K562 (cell line): Measurements from ENCODE around the gene COPS4. TPM values are rescaled to one million over a fixed set of nuclear protein-coding genes. Genes with fewer than 3 reads are reported as not detected.

ENCODE experiments used
- ATAC-seq: fragments of 200-7000 bp; cut with Tn5 transposase; 3 replicates; pipeline ENCODE4 v1.9.1; 2020; ENCODE audit warnings: moderate library complexity
- BruUV-seq: library from RNA; stranded (reverse); fragments of 400-500 nt; replicated peaks from 2 replicates; lab custom pipeline; 2021; lab: Mats Ljungman, UMichigan
- CTCF ChIA-PET: fragments of 300-600 bp; formaldehyde crosslinking; extraction: SDS; loops from one replicate; lab custom pipeline; 2021; ENCODE audit warnings: low intra/inter-chr PET ratio; lab: Yijun Ruan, JAX
- POLR2A ChIA-PET: fragments of 300-600, 350-650 bp; sonication (Branson Sonifier 250); formaldehyde crosslinking; extraction: SDS; loops from one replicate; lab custom pipeline; 2021; ENCODE audit warnings: antibody characterized with exemption, inconsistent platforms; lab: Yijun Ruan, JAX
- DNase-seq, 4 experiments: peaks; one replicate each; pipeline versions ENCODE4 v3.0.0 to v3.0.0-alpha.2; 2011 to 2018; ENCODE audit warnings: low spot score in 3 of 4, mixed read lengths in 3 of 4; ENCODE audit errors: extremely low read depth in 1 of 4
- FAIRE-seq: peaks from 2 replicates; lab custom pipeline; 2011; peaks lifted over from hg19 to GRCh38; lab: Jason Lieb, UNC
- H2AFZ ChIP-seq: 2 replicates; pipeline ENCODE4 v1.6.0; 2011; ENCODE audit warnings: low read depth, low read length, control low read depth, inconsistent platforms
- H3K27ac ChIP-seq: fragments of 200-600 bp; 3 replicates; pipeline ENCODE4 v1.8.0; 2011; ENCODE audit warnings: low read depth, mild to moderate bottlenecking, control low read depth, inconsistent platforms, low read length, moderate library complexity, mixed read lengths; ENCODE audit errors: extremely low read depth
- H3K27me3 ChIP-seq, 2 experiments: fragments of 300-600 bp in 1 of 2; 2 replicates in 1 of 2; 3 replicates in 1 of 2; pipeline versions ENCODE4 v1.6.0 to v1.8.0; 2011; ENCODE audit warnings: inconsistent platforms in 2 of 2, low read length in 2 of 2, mild to moderate bottlenecking in 1 of 2, mixed read lengths in 1 of 2, moderate library complexity in 1 of 2; ENCODE audit not compliant: control insufficient read depth in 2 of 2, insufficient read depth in 2 of 2
- H3K36me3 ChIP-seq: fragments of 300-600 bp; 3 replicates; pipeline ENCODE4 v1.8.0; 2011; ENCODE audit warnings: mild to moderate bottlenecking, low read length, inconsistent platforms; ENCODE audit not compliant: control insufficient read depth, insufficient read depth
- H3K4me1 ChIP-seq, 2 experiments: fragments of 200-600 bp in 1 of 2; replicated peaks in 1 of 2; 2 replicates in 1 of 2; 3 replicates in 1 of 2; pipeline versions ENCODE4 v1.5.1 to v1.8.0; 2011; ENCODE audit warnings: inconsistent platforms in 2 of 2, low read length in 2 of 2, mild to moderate bottlenecking in 1 of 2, mixed read lengths in 1 of 2, moderate library complexity in 1 of 2; ENCODE audit not compliant: control insufficient read depth in 2 of 2, insufficient read depth in 2 of 2
- H3K4me2 ChIP-seq: 2 replicates; pipeline ENCODE4 v1.6.1; 2011; ENCODE audit warnings: low read length, control low read depth, inconsistent platforms, mixed read lengths; ENCODE audit not compliant: insufficient read depth
- H3K4me3 ChIP-seq: fragments of 200-600 bp; sonication (generic), shearing (Covaris generic); 2 replicates; pipeline ENCODE4 v1.5.1; 2016; ENCODE audit warnings: control low read depth, inconsistent platforms
- H3K79me2 ChIP-seq: fragments of 200-600 bp; 3 replicates; pipeline ENCODE4 v1.8.0; 2011; ENCODE audit warnings: low read length, inconsistent platforms; ENCODE audit not compliant: control insufficient read depth, insufficient read depth
- H3K9ac ChIP-seq, 2 experiments: 2 replicates each; pipeline versions ENCODE4 v1.6.0 to v1.6.1; 2011; ENCODE audit warnings: low read depth in 2 of 2, low read length in 2 of 2, control low read depth in 1 of 2, inconsistent platforms in 1 of 2, mild to moderate bottlenecking in 1 of 2, mixed read lengths in 1 of 2; ENCODE audit not compliant: insufficient read depth in 1 of 2
- H3K9me1 ChIP-seq: one replicate; pipeline ENCODE4 v1.6.0; 2011; ENCODE audit warnings: inconsistent platforms, mild to moderate bottlenecking, low read length, moderate library complexity; ENCODE audit not compliant: control insufficient read depth, insufficient read depth
- H3K9me3 ChIP-seq: replicated peaks from 2 replicates; pipeline ENCODE4 v1.5.1; 2011; ENCODE audit warnings: low read depth, low read length, inconsistent platforms; ENCODE audit not compliant: control insufficient read depth, insufficient read depth
- H4K20me1 ChIP-seq: replicated peaks from 2 replicates; pipeline ENCODE4 v1.6.1; 2011; ENCODE audit warnings: low read length, inconsistent platforms, mixed read lengths; ENCODE audit not compliant: control insufficient read depth, insufficient read depth
- FOXA1 ChIP-seq: fragments of 450-650 bp; IDR thresholded peaks from 2 replicates; pipeline ENCODE4 v1.6.1; 2016; ENCODE audit warnings: mild to moderate bottlenecking, borderline replicate concordance
- GTF2A2 ChIP-seq: IDR thresholded peaks from 2 replicates; pipeline ENCODE4 v1.6.1; 2016; ENCODE audit warnings: mild to moderate bottlenecking, missing genetic modification characterization, missing compliant biosample characterization
- PKNOX1 ChIP-seq: fragments of 450-650 bp; IDR thresholded peaks from 2 replicates; pipeline ENCODE4 v1.6.1; 2016
- POLR2AphosphoS5 ChIP-seq: IDR thresholded peaks from 2 replicates; pipeline ENCODE4 v1.6.1; 2011; ENCODE audit warnings: mild to moderate bottlenecking, low read depth, low read length, moderate library complexity; ENCODE audit not compliant: control insufficient read depth, insufficient read depth
- SIN3A ChIP-seq, 2 experiments: fragments of 150-350 bp in 1 of 2; IDR thresholded peaks; 2 replicates each; pipeline ENCODE4 v1.6.1; 2011 to 2016; ENCODE audit warnings: borderline replicate concordance in 2 of 2, low read depth in 2 of 2, low read length in 2 of 2, mild to moderate bottlenecking in 2 of 2, moderate library complexity in 2 of 2; ENCODE audit not compliant: control insufficient read depth in 1 of 2
- ZFP36 ChIP-seq: fragments of 150-350 bp; IDR thresholded peaks from 2 replicates; pipeline ENCODE4 v1.6.1; 2018; ENCODE audit warnings: low read length, low read depth; ENCODE audit not compliant: partially characterized antibody
- ZNF263 ChIP-seq: sonication (generic); formaldehyde crosslinking; IDR thresholded peaks from 2 replicates; pipeline ENCODE4 v1.8.0; 2022; ENCODE audit warnings: mild to moderate bottlenecking, missing genetic modification reagents, borderline replicate concordance
- ZNF764 ChIP-seq: fragments of 250-450 bp; sonication (Bioruptor Pico); IDR thresholded peaks from 2 replicates; pipeline ENCODE4 v1.4.0; 2020; ENCODE audit warnings: low read depth, mild to moderate bottlenecking, moderate library complexity
- WGBS: fragments of 100-300 bp; shearing (Covaris generic); methylation state at CpG from one replicate; pipeline ENCODE4 v1.1.6; 2016; ENCODE audit warnings: low coverage, mixed read lengths; ENCODE audit not compliant: insufficient coverage; ENCODE audit errors: missing lambda C conversion rate; 5-methylcytosine and 5-hydroxymethylcytosine counted together
- in situ Hi-C: fragments of 300-500 bp; cut with MboI; formaldehyde crosslinking; loops from 4 replicates; pipeline ENCODE4 v1.15.0; 2018; ENCODE audit warnings: inconsistent platforms, mixed read lengths
- intact Hi-C: fragments of 100-400 bp; cut with micrococcal nuclease; formaldehyde crosslinking; loops from 2 replicates; pipeline ENCODE4 v1.14.2; 2022
- polyA plus RNA-seq, 8 experiments: library from polyadenylated mRNA; depleted of rRNA in 4 of 8; stranded (reverse) in 5 of 8; unstranded in 3 of 8; fragments of >200 nt; fragmentation: Nextera tagmentation in 2 of 8; fragmentation: Illumina TruSeq in 1 of 8; extraction: Ambion mirVana in 2 of 8; extraction: Trizol in 1 of 8; gene quantifications; 2 replicates each; pipeline versions ENCODE4 v1.2.1 to v1.2.3, GENCODE V29; 2011 to 2014; ENCODE audit warnings: inconsistent platforms in 1 of 8, missing spikeins in 1 of 8
- total RNA-seq, 7 experiments: library from RNA; depleted of rRNA in 6 of 7; stranded (reverse); fragments of >200 nt in 6 of 7; fragmentation: Illumina TruSeq in 2 of 7; extraction: Trizol in 2 of 7; gene quantifications; 2 replicates each; pipeline versions ENCODE4 v1.2.1 to v1.2.3, GENCODE V29; 2011 to 2021; ENCODE audit warnings: low replicate concordance in 1 of 7
- TF ChIP-seq, protein P1 (sequence below), 2 experiments: fragments of 450-650 bp in 1 of 2; IDR thresholded peaks; 2 replicates each; pipeline ENCODE4 v1.6.1; 2011 to 2017; ENCODE audit warnings: low read depth in 2 of 2, antibody characterized with exemption in 1 of 2, borderline replicate concordance in 1 of 2, low read length in 1 of 2, mild to moderate bottlenecking in 1 of 2, mixed read lengths in 1 of 2; ENCODE audit not compliant: control insufficient read depth in 1 of 2

COPS4 gene
- total and polyA plus RNA-seq, 9 of the 15 experiments (the other 6 are each of a cell fraction or from before 2014, with no cell fraction given) = 44.7 to 180 (median 70.9) TPM

GRCh38 chr4:83115656-83116285, 80.8 kb downstream of the COPS4 start:
- intact Hi-C loops = no loop called here
- Histone ChIP-seq H3K4me3 (no peak overlapping the region), H3K79me2 (no peaks in the 10 kb centered on the region), H3K36me3 (no peaks in the 10 kb centered on the region), H2AFZ (no peak overlapping the region; the same call in 1 of the 2 replicates), H3K4me1 (no peaks in the 10 kb centered on the region; a peak in 1 of 5 replicates), H3K9me1 (no peaks in the 10 kb centered on the region), H3K27ac (no peak overlapping the region), H3K4me2 (no peak overlapping the region), H3K9ac (no peak overlapping the region), H3K9me3 (no peaks in the 10 kb centered on the region), H3K27me3 (peaks cover 2 to 9% of the 10 kb centered on the region in 2 experiments; a peak in 1 of 5 replicates), H4K20me1 (no peaks in the 10 kb centered on the region)
- DNase-seq = no peak
- CTCF ChIA-PET = no interaction called here
- FAIRE-seq = peak; percentile 49
- no peak for ATAC-seq
- POLR2A ChIA-PET = interaction anchor here (0.6 kb wide), 1 partner anchor 24 kb away, joined by 3 read pairs; no protein-coding TSS in a partner anchor
- TF ChIP-seq PKNOX1 = peak; percentile 53
- TF ChIP-seq ZNF764 (CRISPR knock-in tag) = no peak
- BruUV-seq = no TSS peak
- 32% methylated on average over 8 of the region's 8 CpGs for WGBS
- in situ Hi-C loops = no loop called here

GRCh38 chr4:83118869-83119268, 83.9 kb downstream of the COPS4 start:
- Histone ChIP-seq H3K9ac (no peak overlapping the region), H3K4me2 (no peak overlapping the region), H2AFZ (no peak overlapping the region), H3K4me3 (no peak overlapping the region), H3K79me2 (no peaks in the 10 kb centered on the region), H4K20me1 (no peaks in the 10 kb centered on the region), H3K27me3 (peaks cover 2 to 9% of the 10 kb centered on the region in 2 experiments; a peak in 1 of 5 replicates), H3K36me3 (no peaks in the 10 kb centered on the region), H3K9me1 (no peaks in the 10 kb centered on the region), H3K27ac (no peak overlapping the region), H3K4me1 (no peaks in the 10 kb centered on the region), H3K9me3 (no peaks in the 10 kb centered on the region)
- ChIA-PET POLR2A (no interaction called here), CTCF (interaction anchor here (0.6 kb wide), 1 partner anchor 23 kb away, joined by 4 read pairs; no protein-coding TSS in a partner anchor)
- WGBS = 3% methylated on average over 2 of the region's 2 CpGs
- no TSS peak for BruUV-seq
- in situ Hi-C loops = no loop called here
- FAIRE-seq (no peak), DNase-seq (no peak), ATAC-seq (no peak)
- intact Hi-C loops = no loop called here
- no peak for TF ChIP-seq FOXA1
- TF ChIP-seq, protein P1, sequence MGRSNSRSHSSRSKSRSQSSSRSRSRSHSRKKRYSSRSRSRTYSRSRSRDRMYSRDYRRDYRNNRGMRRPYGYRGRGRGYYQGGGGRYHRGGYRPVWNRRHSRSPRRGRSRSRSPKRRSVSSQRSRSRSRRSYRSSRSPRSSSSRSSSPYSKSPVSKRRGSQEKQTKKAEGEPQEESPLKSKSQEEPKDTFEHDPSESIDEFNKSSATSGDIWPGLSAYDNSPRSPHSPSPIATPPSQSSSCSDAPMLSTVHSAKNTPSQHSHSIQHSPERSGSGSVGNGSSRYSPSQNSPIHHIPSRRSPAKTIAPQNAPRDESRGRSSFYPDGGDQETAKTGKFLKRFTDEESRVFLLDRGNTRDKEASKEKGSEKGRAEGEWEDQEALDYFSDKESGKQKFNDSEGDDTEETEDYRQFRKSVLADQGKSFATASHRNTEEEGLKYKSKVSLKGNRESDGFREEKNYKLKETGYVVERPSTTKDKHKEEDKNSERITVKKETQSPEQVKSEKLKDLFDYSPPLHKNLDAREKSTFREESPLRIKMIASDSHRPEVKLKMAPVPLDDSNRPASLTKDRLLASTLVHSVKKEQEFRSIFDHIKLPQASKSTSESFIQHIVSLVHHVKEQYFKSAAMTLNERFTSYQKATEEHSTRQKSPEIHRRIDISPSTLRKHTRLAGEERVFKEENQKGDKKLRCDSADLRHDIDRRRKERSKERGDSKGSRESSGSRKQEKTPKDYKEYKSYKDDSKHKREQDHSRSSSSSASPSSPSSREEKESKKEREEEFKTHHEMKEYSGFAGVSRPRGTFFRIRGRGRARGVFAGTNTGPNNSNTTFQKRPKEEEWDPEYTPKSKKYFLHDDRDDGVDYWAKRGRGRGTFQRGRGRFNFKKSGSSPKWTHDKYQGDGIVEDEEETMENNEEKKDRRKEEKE (IDR thresholded peaks at IDR 0.05; ENCODE audit: borderline replicate concordance in 1 of 2, control insufficient read depth in 1 of 2, low read depth in 2 of 2, low read length in 1 of 2) = no peak
- TF ChIP-seq ZNF263 (CRISPR knock-in tag) = no peak
- TF ChIP-seq GTF2A2 (tag) = no peak
- no peak for TF ChIP-seq SIN3A (IDR thresholded peaks at IDR 0.05; ENCODE audit: borderline replicate concordance in 2 of 2, control insufficient read depth in 1 of 2, low read depth in 2 of 2, low read length in 2 of 2)
- no peak for TF ChIP-seq POLR2AphosphoS5
- no peak for TF ChIP-seq ZFP36
